HG03575 (cell line): ENCODE results near the gene GHRL.
"Not testable (repeated sequence)": the region's sequence is repeated elsewhere in the genome, so short reads cannot be mapped to it uniquely, and the experiment has no call there.

ENCODE experiments used
- ATAC-seq: cut with Tn5 transposase; IDR thresholded peaks from one replicate; pipeline ENCODE4 v1.9.1; 2021; ENCODE audit not compliant: unreplicated experiment, insufficient number of reproducible peaks, low FRiP score; ENCODE audit errors: extremely low read depth

The GHRL gene

DNA sequence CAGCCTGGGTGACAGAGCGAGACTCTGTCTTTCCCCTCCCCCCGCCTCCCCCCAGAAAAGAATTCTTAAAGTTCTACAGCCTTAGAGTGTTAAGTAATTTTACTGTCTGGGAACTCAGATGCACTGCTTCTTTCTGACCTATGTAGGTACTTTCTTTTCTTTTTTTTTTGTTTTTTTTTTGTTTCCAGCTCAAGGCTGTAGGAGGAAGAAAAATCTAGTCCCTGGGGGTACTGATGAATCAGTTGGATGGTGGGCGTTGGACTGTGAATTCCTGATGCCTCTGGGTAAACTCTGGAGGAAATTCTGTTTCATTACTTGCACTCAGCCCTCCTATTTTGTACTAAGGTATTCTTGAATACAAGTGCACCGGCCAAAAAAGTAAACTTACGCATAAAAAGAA, 10.8 kb downstream of the GHRL start:
- ATAC-seq: no peak

DNA sequence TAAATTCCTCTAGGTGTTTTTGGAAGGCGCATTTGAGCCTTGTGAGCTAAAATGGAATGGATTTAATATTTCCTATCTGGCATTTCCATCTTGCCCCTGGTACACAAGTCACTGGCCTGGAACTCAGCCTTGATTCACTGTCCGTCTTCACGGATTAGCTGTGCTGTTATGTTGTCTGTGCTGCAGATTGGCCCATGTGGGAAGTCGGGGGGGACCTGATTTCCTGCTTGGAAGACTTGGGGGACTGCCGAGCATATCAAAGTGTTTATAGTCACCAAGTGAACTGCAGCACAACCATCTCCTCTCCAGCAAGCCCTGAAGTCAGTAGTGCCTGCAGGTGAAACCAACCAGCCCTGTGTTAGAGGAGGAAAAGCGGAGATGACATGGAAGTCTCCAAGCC, 12.2 kb downstream of the GHRL start:
- ATAC-seq: no peak

GRCh38 chr3:10280177-10280529, 12.6 kb downstream of the GHRL start:
- ATAC-seq: no peak

DNA sequence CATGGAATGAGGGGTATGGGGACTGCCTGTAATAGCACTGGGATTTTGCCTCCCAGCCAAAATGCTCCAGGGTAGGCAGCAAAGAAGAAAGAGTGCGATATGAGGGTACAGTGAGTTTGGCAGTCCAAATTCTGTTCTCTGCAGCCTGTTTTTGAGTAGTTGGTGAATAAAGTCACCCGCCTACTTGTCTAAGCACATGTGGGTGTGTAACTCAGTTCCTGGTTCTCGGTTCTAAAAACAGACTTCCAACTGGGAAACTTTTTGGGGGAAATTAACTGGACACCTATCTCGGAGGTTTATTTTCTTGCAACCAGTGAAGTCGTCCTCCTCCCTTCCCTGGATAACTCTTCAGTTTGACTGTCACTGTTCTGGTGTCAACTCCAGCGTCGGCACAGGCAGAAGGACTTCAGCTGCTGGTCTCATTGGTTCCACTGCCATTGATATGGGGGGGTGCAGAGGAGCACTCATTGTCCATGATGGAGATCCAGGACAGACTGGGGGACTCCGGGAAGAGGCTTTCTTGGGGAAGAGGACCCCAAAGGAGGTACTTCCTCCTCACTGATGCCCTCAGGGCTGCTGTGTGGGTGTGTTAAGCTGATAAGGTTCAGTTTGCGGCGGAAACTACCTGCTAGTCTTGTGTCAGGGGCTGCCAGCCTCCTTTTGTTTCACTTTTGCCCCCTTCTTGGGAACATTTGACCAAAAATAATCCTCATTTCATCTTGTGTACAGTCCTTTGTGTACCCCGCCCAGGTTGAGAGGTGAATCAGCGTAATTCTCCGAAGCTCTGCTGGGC, 13.2 kb downstream of the GHRL start:
- no peak for ATAC-seq

GRCh38 chr3:10278501-10278900, 14.2 kb downstream of the GHRL start:
- no peak for ATAC-seq

DNA sequence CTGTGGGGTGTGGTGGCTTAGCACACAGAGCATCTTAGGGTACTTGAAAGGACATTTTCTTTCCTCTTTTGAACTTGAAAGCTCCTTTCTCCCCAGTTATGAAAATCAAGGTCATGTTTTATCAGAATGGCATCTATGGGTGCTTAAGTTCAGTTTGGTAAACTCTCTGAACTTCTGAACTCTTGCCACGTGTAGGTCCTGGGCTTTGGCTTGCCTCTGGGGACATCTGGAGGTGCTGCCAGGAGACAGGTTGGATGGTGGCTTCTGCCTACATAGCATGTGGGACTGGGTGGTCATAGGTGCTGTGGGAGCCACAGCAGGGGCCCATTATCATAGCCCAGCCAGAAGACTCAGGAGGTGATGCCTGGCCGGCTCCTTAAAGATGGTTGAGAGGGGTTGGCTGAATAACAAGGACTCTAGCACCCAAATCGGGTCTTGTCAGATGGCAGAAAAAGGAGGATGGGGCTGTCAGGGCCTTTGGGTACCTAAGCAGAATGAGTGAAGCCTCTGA, 15.6 kb downstream of the GHRL start:
- ATAC-seq: no peak

DNA sequence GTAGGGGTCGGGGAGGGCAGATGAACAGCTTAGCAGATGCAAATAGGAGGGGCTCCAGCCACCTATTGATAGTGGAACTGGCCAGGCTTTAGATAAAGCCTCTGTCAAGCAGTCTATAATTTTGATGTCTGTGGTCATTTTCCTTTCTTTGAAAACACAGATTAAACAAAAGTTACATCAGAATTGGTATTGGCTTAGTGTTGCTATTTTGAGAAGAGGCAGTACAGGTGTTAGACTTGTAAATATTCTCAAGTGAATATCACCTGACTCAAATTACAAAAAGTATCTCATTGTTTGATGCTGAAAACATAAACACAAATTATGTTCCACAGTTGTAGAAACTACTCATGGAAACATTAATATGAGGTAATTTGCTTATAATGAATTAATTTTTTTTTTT, 18.1 kb downstream of the GHRL start:
- no peak for ATAC-seq

GRCh38 chr3:10273702-10274305, 18.9 kb downstream of the GHRL start:
- no peak for ATAC-seq

DNA sequence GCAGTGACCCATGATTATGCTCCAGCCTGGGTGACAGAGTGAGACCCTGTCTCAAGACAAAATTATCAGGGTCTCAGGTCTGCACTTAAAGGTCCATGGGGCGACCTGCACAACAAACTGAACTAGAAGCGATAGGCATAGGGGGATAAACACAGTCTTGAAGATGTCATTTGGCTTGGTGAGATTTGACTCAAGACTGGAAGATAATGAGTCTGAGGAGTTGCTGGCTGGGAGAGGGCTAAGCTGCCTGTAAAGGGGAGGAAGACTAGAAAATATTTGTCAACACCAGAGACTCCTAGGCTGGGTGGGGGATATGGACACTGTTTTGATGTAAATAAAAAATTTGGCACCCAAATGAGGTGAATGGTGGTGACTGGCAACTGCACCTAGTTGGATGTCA, 19.8 kb downstream of the GHRL start:
- no peak for ATAC-seq

DNA sequence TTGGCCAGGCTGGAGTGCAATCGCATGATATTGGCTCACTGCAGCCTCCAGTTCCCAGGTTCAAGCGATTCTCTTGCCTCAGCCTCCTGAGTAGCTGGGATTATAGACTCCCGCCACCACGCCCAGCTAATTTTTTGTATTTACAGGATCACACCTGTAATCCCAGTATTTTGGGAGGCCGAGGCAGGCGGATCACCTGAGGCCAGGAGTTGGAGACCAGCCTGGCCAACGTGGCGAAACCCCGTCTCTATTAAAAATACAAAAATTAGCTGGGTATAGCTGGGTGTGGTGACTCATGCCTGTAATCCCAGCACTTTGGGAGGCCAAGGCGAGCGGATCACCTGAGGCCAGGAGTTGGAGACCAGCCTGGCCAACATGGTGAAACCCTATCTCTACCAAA, 20.3 kb downstream of the GHRL start:
- ATAC-seq: not testable (repeated sequence)

- ATAC-seq: no peak
These were observed 23.3 kb downstream of the GHRL start for GRCh38 chr3:10269443-10269842.

DNA sequence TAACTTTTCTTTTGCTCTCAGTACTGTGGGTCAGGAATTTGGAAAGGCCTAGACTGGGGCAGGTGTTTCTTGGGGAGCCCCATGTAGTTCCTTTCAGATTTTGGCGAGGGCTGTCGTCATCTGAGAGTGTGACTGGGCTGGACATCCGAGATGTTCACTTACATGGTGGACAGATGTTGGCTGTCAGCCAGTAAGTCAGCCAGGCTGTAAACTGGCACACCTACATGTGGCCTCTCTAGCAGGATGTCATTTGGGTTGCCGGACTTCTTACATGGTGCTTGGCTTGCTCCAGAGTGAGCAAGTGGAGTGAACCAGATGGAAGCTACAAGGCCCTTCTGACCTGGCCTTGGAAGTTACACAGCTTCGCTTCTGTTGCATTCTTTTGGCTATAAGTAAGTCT, 23.8 kb downstream of the GHRL start:
- no peak for ATAC-seq

GRCh38 chr3:10268116-10268515, 24.6 kb downstream of the GHRL start:
- ATAC-seq: no peak

DNA sequence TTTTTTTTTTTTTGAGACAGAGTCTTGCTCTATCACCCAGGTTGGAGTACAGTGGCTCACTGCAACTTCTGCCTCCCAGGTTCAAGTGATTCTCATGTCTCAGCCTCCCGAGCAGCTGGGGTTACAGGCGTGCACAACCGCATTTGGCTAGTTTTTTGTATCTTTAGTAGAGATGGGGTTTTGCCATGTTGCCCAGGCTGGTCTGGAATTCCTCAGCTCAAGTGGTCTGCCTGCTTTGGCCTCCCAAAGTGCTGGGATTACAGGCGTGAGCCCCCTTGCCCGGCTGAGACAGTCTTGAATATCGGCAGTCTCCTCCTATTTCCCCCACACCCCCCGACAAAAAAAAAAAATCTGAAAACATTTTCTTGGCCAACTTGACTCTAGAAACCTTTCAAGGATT, 25.8 kb downstream of the GHRL start:
- ATAC-seq: not testable (repeated sequence)

DNA sequence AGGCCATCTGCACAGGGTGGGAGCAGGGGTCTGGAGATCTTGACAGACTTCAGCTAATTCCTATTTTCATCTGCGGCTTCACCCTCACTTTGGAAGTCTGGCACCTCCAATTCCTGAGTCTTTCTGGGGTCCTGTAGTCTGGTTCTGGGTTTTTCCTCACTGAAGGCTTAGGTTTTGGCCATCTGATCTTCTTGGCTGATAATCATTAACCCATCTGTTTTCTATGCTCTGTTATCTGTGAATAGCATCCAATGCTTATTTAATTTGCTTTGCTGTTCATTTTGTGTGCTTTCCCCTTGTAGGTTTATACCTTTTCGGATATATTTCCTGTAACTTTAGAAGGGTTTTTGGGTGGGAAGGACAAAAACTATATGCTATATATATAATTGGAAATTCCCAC, 26.9 kb downstream of the GHRL start:
- ATAC-seq: no peak

- ATAC-seq: no peak
These were observed 28.9 kb downstream of the GHRL start for GRCh38 chr3:10263646-10264363.

- no peak for ATAC-seq
These were observed 30.7 kb downstream of the GHRL start for GRCh38 chr3:10262027-10262426.

DNA sequence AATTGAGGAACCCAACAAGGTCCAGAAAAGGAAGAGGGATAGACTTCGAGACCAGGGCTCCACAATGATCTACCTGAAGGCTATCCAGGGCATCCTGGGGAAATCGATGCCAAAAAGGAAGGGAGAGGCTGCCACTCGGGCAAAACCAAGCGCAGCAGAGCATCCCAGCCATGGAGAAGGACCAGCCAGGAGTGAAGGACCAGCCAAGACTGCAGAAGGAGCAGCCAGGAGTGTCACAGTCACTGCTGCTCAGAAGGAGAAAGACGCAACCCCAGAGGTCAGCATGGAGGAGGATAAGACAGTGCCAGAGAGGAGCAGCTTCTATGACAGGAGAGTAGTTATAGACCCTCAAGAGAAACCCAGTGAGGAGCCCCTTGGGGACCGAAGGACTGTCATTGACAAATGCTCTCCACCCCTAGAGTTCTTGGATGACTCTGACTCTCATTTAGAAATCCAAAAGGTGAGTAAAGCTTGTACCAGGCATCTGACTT, 32.5 kb downstream of the GHRL start:
- no peak for ATAC-seq

DNA sequence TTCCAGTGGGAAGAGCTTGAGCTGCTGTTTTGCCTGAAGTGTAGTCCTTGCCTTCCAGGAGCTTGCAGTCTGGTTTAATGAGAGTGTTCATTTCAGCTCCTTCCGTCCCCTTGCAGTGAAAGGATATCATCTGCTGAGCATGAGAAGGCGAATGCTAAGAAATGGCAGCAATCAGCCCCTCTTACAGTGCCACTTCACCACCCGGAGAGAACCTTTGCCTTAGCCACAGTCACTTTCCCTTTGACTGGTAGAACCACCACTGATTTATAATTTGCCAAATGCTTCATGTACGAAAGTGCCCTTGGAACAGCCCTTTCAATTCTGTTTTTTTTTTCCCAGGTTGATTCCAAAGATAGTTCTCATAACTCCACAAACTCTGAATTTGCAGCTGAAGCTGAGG, 32.9 kb downstream of the GHRL start:
- ATAC-seq: no peak

DNA sequence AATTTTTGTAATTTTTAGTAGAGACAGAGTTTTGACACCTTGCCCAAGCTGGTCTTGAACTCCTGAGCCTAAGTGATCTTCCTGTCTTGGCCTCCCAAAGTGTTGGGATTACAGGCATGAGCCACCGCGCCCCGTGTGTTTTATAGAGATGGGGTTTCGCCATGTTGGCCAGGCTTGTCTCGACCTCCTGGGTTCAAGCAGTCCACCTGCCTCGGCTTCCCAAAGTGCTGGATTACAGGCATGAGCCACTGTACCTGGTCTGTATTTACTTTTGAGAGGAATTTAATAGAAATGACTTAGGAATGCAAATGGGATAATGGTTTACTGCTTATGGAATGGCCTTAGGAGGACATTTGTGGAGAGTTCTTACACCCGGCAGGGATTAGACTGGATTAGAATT, 33.7 kb downstream of the GHRL start:
- ATAC-seq: no peak
